Measurements from ENCODE around the gene TMEM141.

Gene TMEM141

GRCh38 chr9:136835932-136836904, 45.1 kb downstream of the TMEM141 start:
- no peak for TF ChIP-seq CTCF (IDR thresholded peaks at IDR 0.05)

GRCh38 chr9:136837146-136837855, 46.2 kb downstream of the TMEM141 start:
- no peak for TF ChIP-seq CTCF (IDR thresholded peaks at IDR 0.05)

- TF ChIP-seq CTCF (IDR thresholded peaks at IDR 0.05), result no peak
Measured at GRCh38 chr9:136838314-136839228, 47.4 kb downstream of the TMEM141 start.

GRCh38 chr9:136839229-136840139, 48.3 kb downstream of the TMEM141 start:
- no peak for TF ChIP-seq CTCF (IDR thresholded peaks at IDR 0.05)

- no peak for TF ChIP-seq CTCF (IDR thresholded peaks at IDR 0.05)
Measured at GRCh38 chr9:136840140-136840876, 49.2 kb downstream of the TMEM141 start.

GRCh38 chr9:136840877-136841645, 49.9 kb downstream of the TMEM141 start:
- TF ChIP-seq CTCF (IDR thresholded peaks at IDR 0.05), result no peak
